Coronary artery (tissue), 2 donors: ENCODE results near the gene DEPDC1B.

ENCODE experiments used
- DNase-seq: peaks from one replicate; pipeline ENCODE4 v3.0.0-alpha.2; 2017; ENCODE audit warnings: low spot score
- H3K27ac ChIP-seq, 2 donors: fragments of 200-600 bp; sonication (generic); one replicate each; pipeline ENCODE4 v1.5.1; 2016 to 2019
- H3K4me3 ChIP-seq: fragments of 200-600 bp; sonication (generic); 2 replicates; pipeline ENCODE4 v1.5.1; 2016; ENCODE audit warnings: mild to moderate bottlenecking, moderate library complexity
- TF ChIP-seq, protein P1 (sequence below): fragments of 200-600 bp; sonication (generic); IDR thresholded peaks from one replicate; pipeline ENCODE4 v1.5.1; 2019; ENCODE audit warnings: antibody characterized with exemption

DEPDC1B gene

DNA sequence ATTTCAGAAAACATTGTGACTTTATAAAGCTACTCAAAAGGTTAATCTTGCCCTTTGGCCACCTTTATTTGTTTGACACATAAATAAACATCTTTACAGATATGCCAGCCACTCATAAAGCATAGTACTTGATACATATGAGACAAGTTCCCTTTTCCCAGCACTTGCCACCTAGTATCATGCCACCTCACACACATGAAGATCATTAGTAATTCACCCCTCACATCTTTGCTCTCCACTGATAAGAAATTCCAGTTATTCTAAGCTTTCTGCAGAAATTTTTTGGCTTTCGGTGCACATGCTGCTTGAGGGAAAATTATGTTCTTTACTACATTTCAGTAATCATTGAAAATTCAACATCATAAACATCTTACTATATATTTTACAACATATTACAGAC is 59.1 kb downstream of the DEPDC1B start:
- Histone ChIP-seq H3K4me3 (no peak overlapping the region), H3K27ac (peak overlapping the region in 1 of 2 donors; percentile 8)
- TF ChIP-seq, protein P1, sequence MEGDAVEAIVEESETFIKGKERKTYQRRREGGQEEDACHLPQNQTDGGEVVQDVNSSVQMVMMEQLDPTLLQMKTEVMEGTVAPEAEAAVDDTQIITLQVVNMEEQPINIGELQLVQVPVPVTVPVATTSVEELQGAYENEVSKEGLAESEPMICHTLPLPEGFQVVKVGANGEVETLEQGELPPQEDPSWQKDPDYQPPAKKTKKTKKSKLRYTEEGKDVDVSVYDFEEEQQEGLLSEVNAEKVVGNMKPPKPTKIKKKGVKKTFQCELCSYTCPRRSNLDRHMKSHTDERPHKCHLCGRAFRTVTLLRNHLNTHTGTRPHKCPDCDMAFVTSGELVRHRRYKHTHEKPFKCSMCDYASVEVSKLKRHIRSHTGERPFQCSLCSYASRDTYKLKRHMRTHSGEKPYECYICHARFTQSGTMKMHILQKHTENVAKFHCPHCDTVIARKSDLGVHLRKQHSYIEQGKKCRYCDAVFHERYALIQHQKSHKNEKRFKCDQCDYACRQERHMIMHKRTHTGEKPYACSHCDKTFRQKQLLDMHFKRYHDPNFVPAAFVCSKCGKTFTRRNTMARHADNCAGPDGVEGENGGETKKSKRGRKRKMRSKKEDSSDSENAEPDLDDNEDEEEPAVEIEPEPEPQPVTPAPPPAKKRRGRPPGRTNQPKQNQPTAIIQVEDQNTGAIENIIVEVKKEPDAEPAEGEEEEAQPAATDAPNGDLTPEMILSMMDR: no peak
- no peak for DNase-seq

DNA sequence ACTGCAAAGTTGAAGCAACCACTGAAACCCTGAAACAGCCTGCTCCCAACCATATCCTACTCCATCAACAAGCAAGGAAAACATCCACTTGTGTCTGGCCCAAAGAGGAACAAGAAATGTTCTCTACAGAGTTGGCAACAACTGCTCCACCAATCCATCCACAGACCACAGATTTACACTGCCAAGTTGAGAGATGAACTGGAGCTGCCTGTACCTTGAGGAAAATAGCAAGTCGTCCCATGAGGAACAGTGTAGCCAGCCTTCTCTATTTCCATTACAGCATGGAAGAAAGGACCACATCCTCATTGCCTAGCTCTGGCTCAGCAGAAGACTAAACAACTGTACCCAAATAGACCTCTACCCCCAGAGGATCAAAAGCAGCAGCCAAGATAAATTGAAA is 60.4 kb downstream of the DEPDC1B start:
- Histone ChIP-seq H3K27ac (peak overlapping the region; percentile 19 to 32), H3K4me3 (no peak overlapping the region)
- no peak for DNase-seq
- TF ChIP-seq, protein P1: no peak

DNA sequence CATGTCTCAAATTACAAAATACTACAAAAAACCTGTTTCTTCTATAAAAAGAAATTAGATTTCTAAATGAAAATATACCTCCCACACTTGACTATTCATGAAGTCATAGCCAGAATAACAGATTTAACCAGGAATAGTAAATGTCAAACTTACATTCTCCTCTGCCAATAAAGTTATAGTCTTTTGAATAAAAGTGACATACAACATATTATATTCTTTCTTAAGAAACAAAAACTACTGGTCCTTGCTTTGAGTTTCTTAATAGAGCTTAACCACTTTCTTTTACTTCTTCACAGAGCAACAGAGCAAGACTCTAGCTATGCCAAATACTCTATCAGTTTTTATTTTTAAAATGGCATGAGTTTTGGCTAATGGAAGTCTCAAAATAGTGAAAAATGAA is 61.7 kb downstream of the DEPDC1B start:
- H3K27ac ChIP-seq: peak overlapping the region in 1 of 2 donors; percentile 61

DNA sequence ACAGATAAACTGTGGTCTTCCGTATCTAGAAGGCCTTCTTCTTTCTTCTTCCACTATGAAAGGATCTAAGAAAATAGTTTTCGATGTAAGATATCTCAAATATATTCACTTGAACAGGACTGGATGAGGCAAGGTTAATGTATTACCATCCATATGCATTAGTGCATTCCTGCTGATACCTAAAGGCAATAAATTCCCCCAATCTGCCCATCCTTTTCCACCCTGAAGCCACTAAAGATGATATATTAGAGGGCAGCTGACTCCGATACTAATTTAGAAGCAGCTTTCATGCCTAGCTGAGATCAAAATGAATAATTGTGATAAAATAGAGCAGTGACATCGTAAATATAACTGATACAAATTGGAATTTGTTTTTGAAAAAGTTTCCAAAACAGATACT is 63.3 kb downstream of the DEPDC1B start:
- no peak overlapping the region for H3K27ac ChIP-seq
- no peak overlapping the region for H3K4me3 ChIP-seq
- TF ChIP-seq, protein P1: no peak
- DNase-seq: no peak

More for the DNA sequence above, 61.7 kb downstream of the DEPDC1B start:
- TF ChIP-seq, protein P1: no peak
- DNase-seq: no peak
- no peak overlapping the region for H3K4me3 ChIP-seq

DNA sequence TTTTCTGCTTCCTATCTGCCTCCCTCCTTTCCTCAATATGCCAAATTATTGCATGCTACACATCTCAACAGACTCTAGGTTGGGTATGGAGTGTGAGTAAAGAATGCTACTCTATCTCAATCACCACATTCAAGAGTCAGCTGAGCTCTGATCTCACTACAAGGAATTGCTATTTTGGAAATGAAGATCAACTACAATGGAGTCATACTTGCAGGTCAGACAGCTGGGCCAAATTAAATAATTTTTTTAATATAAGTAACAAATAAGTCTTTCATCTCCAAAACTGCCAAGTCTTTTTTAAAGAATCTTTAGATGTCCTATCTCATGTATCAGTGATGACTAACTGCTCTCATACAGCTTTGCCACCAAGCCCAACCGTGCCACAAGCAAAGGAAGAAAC is 64.0 kb downstream of the DEPDC1B start:
- Histone ChIP-seq H3K27ac (no peak overlapping the region), H3K4me3 (no peak overlapping the region)
- no peak for DNase-seq
- TF ChIP-seq, protein P1: no peak

DNA sequence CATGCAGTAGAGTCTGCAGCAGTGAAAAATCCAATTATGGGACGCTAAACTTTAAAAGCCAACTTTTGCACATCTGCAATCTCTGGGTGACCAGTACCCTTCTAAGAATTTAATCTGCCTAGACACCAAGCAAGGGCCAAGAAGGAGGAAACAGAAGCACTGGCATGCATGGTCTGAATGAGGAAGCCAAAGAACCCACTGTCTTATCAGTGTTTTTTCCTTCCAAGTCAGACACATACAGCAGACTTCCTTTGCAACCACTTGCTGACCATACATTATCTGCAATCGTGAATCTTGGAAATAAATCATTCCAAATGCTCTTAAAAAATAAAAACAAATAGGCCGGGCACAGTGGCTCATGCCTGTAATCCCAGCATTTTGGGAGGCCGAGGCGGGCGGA is 65.9 kb downstream of the DEPDC1B start:
- no peak for DNase-seq
- H3K27ac ChIP-seq: peak overlapping the region in 1 of 2 donors; percentile 80
- H3K4me3 ChIP-seq: no peak overlapping the region
- TF ChIP-seq, protein P1: no peak

DNA sequence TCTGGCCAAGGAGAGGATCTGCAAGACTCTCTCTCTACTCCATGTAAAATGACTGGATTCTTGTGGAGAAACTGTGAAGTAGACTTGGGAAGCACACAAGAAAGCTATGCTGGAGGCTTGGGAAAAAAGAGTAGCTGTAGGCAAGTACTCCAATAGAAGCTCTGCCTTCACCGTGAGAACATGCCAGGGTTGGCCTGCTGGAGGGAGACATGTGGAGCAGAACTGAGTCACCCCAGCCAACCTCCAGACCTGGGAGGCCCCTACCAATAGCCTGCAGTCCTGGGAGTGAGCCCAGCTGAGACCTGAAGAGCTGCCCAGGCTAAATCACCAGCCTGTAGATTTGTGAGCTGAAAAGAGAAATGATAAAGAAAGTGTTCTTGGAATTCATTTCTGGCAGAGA is 66.6 kb downstream of the DEPDC1B start:
- TF ChIP-seq, protein P1: no peak
- H3K27ac ChIP-seq: peak overlapping the region; percentile 35 to 80
- no peak overlapping the region for H3K4me3 ChIP-seq
- DNase-seq: no peak
